HL-60/S4 (cell line): Measurements from ENCODE around the gene ZNRF4.

Experiments
- in situ Hi-C: fragments of 300-500 bp; cut with MboI; formaldehyde crosslinking; loops from 2 replicates; pipeline ENCODE4 v1.14.3; 2022; ENCODE audit warnings: low sequenced_read_pairs

ZNRF4 gene

DNA sequence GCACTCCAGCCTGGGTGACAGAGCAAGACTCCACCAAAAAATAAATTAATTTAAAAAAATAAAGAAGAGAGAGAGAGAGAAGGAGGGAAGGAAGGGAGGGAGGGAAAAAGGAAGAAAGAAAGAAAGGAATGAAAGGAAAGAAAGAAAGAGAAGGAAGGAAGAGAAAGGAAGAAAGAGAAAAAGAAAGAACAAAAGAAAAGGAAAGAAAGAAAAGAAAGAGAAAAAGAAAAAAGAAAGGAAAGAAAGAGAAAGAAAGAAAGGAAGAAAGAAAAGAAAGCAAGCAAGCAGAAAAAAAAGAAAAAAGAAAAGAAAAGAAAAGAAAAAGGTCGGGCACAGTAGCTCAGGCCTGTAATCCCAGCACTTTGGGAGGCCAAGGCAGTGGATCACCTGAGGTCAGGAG is 14.9 kb upstream of the ZNRF4 start:
- in situ Hi-C loops, result no loop called here

DNA sequence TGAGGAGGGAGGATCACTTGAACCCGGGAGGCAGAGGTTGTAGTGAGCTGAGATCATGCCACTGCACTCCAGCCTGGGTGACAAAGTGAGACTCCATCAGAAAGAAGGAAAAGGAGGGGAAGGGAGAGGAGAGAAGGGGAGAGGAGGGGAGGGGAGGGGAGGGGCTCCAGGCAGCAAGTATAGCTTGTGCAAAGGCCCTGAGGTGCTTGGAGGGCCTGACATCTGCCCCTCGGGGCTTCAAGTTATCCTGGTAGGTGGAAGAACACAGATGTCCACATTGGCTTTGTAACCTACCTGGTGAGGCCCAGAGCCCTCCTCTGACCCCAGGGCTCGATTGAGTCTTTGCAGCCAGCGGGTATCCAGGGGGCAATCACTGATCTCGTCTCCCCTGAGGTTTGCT is 11.5 kb upstream of the ZNRF4 start:
- in situ Hi-C loops, result no loop called here

DNA sequence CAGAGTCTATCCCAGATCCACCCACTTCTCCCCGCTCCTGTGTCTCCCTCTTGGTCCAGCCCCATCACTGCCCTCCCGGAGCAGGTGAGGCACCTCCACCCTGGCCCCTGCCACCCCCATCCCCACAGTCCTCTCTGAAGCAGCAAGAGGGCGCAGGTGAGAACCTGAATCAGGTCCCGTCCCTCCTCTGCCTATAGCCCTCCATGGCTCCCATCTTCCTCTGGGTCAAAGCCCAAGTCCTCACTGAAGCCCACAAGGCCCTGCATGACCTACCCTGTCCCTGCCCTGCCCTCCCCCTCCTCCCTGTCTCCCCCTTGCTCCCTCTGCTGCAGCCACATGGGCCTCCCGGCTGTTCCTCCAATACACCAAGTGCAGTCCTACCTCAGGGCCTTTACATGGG is 10.8 kb upstream of the ZNRF4 start:
- in situ Hi-C loops, result no loop called here

- in situ Hi-C loops, result no loop called here
Measured at GRCh38 chr19:5445071-5445470, 10.1 kb upstream of the ZNRF4 start.

DNA sequence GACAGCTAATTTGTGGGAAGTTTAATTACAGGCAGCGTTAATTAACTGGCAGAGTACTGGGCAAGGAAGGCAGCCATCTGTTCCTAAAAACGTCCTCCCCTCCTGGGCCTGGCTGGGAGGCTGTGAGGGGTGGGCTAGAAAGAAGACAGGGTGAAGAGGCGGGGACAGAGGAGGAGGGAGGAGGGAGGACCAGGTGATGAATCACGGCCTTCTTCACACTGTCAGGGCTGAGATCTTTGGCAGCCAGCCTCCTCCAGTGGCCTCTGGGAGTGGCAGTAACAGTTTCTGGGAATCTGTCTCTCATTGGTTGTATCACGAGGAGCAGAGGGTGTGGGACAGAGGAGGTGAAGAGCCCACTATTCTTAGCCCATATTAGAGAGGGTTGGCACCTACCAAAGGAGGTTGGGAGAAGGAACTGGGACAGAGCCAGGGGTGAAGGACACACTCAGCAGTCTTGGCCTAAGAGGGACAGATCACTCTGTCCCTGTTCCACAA is 9.6 kb upstream of the ZNRF4 start:
- in situ Hi-C loops, result no loop called here

DNA sequence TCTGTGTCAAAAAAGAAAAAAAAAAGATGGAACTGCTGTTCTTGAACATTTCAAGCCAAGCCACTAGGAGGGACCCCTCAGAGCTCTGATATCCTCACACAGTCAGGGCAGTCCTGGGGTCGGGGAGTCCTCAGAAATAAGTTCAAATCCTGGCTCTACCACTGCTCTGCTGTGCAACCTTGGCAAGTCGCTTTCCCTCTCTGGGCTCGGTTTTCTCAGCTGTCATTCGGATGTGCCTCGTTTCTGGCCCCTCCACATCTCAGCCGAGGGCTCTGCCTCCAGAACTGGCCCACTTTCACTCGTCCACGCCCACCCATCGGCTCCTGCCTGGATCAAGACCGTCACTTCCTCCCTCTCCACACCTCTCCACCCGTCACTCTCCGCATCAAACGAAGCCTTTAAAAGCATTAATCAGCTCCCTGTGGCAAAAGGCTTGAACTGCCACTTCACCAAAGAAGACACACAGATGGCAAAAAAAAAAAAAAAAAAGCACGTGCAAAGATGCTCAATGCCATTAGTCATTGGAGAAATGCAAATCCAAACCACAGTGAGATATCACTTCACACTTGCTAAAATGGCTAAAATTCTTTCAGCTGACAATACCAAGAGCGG is 7.4 kb upstream of the ZNRF4 start:
- in situ Hi-C loops, result no loop called here

- in situ Hi-C loops, result no loop called here
Measured at GRCh38 chr19:5448374-5448773, 6.8 kb upstream of the ZNRF4 start.

- in situ Hi-C loops, result no loop called here
Measured at GRCh38 chr19:5450482-5451126, 4.6 kb upstream of the ZNRF4 start.

GRCh38 chr19:5451494-5451893 is 3.7 kb upstream of the ZNRF4 start:
- in situ Hi-C loops, result no loop called here

- in situ Hi-C loops, result no loop called here
Measured at GRCh38 chr19:5452594-5453565, 2.3 kb upstream of the ZNRF4 start.

DNA sequence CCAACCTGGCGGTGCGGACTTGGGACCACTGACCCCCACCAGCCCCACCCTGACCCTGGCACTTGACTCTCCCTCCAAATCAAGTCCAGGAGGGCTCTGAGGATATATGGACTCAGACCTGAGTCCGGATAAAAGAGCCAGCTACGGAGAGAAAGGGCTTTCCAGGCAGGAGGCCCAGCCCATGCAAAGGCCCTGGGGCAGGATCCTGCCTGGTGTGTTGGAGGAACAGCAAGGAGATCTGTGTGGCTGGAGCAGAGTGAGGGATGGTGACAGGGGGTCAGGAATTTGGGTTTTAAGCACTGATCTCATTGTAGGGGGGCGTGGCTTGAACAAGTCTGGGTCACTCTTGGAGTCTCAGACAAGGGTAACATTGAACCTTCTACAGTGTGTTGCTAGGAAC is 474 bp upstream of the ZNRF4 start:
- in situ Hi-C loops, result no loop called here

GRCh38 chr19:5456130-5456840 is 1.1 kb downstream of the ZNRF4 start:
- in situ Hi-C loops, result no loop called here

DNA sequence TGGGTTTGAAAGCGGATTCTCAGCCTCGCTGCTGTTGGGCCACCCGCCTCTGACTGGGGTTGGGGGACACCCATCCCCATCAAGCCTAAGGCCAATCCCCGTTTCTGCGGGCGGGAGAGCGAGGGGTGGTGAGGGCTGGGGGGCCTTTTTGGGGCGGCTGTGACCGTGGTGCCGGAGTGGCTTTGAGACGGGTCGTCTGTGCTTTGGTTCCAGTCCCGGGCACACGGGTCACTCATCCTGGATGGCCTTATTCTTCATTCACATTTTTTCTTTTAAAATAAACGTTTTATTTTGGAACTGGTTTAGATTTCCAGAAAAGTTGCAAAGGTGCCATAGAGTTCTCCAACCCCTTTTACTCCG is 1.6 kb downstream of the ZNRF4 start:
- in situ Hi-C loops, result no loop called here

DNA sequence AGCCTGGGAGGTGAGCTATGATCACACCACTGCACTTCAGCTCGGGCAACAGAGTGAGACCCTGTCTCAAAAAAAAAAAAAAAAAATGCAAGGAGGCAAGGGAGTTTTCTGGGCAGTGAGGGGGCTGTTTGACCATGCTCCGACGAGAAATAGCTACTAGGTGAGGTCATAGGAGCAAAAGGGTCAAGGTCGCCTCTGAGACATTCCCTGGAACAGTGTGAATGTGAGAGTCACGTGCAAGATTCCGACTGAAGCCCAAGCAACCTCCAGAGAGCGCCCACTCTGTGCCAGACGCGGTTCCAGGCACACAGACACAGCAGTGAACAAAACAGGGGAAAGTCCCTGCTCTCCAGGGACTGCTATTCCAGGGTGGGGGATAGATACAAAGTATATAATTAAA is 2.5 kb downstream of the ZNRF4 start:
- in situ Hi-C loops, result no loop called here

GRCh38 chr19:5458420-5458819 is 3.2 kb downstream of the ZNRF4 start:
- in situ Hi-C loops, result no loop called here

DNA sequence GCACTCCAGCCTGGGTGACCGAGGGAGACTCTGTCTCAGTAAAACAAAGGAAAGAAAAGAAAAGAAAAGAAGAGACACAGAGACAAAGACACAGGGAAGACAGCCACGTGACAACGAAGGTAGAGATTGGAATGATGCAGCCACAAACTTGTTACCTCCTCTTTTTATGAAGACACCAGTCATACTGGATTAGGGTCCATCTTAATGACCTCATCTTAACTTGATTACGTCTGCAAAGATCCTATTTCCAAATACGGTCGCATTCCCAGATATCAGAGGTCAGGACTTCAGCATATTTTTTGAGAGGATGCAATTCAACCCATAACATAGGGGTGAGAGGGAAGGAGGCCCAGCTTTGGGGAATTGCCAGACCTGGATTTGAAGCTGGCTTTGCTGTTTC is 4.1 kb downstream of the ZNRF4 start:
- in situ Hi-C loops, result no loop called here

- in situ Hi-C loops, result no loop called here
Measured at GRCh38 chr19:5460748-5461147, 5.5 kb downstream of the ZNRF4 start.

DNA sequence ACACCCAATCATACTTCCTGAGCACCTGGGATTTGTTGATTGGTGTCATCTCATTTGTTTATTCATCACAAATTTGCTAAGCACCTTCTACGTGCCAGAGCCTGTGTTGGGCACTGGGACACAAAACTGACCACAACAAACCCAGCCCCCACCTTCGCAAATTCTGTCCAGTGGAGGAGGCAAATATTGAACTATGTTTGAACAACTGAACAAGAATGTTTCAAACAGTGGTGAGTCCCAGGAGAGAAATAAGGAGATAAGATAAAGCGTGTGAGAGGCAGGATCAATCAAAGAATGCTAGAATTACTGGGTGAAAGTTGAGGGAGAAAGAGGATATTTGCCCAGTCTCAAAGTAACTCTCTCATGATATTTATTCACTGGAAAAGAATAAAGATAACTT is 8.7 kb downstream of the ZNRF4 start:
- in situ Hi-C loops, result no loop called here

DNA sequence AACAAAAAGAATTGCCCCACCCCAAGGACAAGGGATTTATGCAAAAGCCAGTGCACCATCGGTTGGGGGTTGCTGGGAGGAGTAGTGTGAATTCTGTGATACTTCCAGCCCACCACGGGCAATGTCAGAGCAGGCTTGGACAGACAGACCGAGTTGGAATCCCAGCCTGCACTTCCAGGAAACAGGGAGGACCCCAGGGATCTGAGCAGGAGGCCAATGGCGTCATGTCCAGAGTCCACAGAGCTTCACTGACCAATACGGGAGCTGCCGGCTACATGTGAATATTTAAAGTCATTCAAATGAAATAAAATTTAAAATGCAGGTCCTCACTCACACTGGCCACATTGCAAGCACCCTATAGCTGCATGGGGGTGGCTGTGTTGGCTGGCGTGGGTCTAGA is 10.9 kb downstream of the ZNRF4 start:
- in situ Hi-C loops, result no loop called here

DNA sequence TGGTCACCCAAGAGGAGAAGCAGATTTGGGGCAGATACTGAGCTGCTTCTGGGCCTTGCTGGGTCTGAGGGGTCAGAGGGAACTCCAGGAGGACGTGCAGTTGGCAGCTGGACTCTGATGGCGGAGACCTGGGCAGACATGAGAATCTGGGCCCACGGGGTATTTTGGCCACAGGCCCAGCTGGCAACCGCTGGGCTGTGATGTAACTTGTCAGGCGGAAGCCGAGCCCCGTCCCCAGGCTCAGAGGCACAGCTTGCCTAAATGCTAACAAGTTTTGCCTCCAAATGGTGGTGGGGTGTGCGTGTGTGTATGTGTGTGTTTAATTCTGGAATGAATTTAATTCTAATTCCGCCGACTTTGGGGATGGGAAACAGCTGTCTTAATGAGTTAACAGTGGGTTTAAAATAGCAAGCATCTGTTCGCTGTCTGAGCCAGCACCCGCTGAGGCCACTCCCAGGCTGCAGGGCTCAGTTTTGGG is 11.6 kb downstream of the ZNRF4 start:
- in situ Hi-C loops, result no loop called here

GRCh38 chr19:5470264-5470671 is 15.1 kb downstream of the ZNRF4 start:
- in situ Hi-C loops, result no loop called here
